GM12878 (cell line): ENCODE data around the gene FOXO3. TPM values are rescaled to one million over a fixed set of nuclear protein-coding genes. Genes with fewer than 3 reads are reported as not detected.

ENCODE experiments used
- ATAC-seq: fragments of 200-7000 bp; cut with Tn5 transposase; 3 replicates; pipeline ENCODE4 v1.9.1; 2020; ENCODE audit warnings: mild to moderate bottlenecking, moderate library complexity
- BruUV-seq: library from RNA; stranded (reverse); fragments of 400-500 nt; replicated peaks from 2 replicates; lab custom pipeline; 2021; lab: Mats Ljungman, UMichigan
- CTCF ChIA-PET: fragments of 300-600 bp; sonication (Branson Sonifier 250); formaldehyde crosslinking; extraction: SDS; loops from one replicate; lab custom pipeline; 2021; ENCODE audit warnings: inconsistent platforms; lab: Yijun Ruan, JAX
- POLR2A ChIA-PET: fragments of 350-600 bp; formaldehyde crosslinking; extraction: SDS; loops from one replicate; lab custom pipeline; 2021; ENCODE audit warnings: inconsistent platforms; lab: Charles Lee
- RAD21 ChIA-PET: fragments of 300-600 bp; sonication (Branson Sonifier 250); formaldehyde crosslinking; loops from one replicate; lab custom pipeline; 2023; ENCODE audit warnings: antibody characterized with exemption; ENCODE audit not compliant: unreplicated experiment; lab: Charles Lee
- SMC1A ChIA-PET: fragments of 300-600 bp; sonication (Branson Sonifier 250); formaldehyde crosslinking; loops from one replicate; lab custom pipeline; 2023; ENCODE audit not compliant: unreplicated experiment, uncharacterized antibody; lab: Charles Lee
- DNase-seq: peaks from one replicate; pipeline ENCODE4 v3.0.0-alpha.2; 2011; ENCODE audit warnings: low read depth, low spot score
- FAIRE-seq: peaks from 3 replicates; lab custom pipeline; 2011; peaks lifted over from hg19 to GRCh38; lab: Jason Lieb, UNC
- H2AFZ ChIP-seq: 2 replicates; pipeline ENCODE4 v1.6.0; 2011; ENCODE audit warnings: low read depth, low read length, control low read depth; ENCODE audit not compliant: control insufficient read depth
- H3K27ac ChIP-seq: 2 replicates; pipeline ENCODE4 v1.5.1; 2011; ENCODE audit warnings: control low read depth; ENCODE audit not compliant: control insufficient read depth, insufficient read depth
- H3K27me3 ChIP-seq, 2 experiments: replicated peaks in 1 of 2; 2 replicates each; pipeline versions ENCODE4 v1.6.0 to v1.6.1; 2011; ENCODE audit warnings: low read length in 1 of 2; ENCODE audit not compliant: control insufficient read depth in 2 of 2, insufficient read depth in 2 of 2
- H3K36me3 ChIP-seq, 2 experiments: 2 replicates each; pipeline ENCODE4 v1.5.1; 2011; ENCODE audit warnings: low read length in 1 of 2; ENCODE audit not compliant: control insufficient read depth in 2 of 2, insufficient read depth in 2 of 2
- H3K4me1 ChIP-seq: 2 replicates; pipeline ENCODE4 v1.6.1; 2011; ENCODE audit warnings: mild to moderate bottlenecking, low read length, moderate library complexity, mixed read lengths; ENCODE audit not compliant: control insufficient read depth, insufficient read depth
- H3K4me2 ChIP-seq: 2 replicates; pipeline ENCODE4 v1.6.0; 2011; ENCODE audit warnings: control low read depth; ENCODE audit not compliant: control insufficient read depth, insufficient read depth
- H3K4me3 ChIP-seq: fragments of 200-600 bp; sonication (generic); 2 replicates; pipeline ENCODE4 v1.5.1; 2016
- H3K79me2 ChIP-seq: 2 replicates; pipeline ENCODE4 v1.6.0; 2011; ENCODE audit warnings: low read length; ENCODE audit not compliant: control insufficient read depth, insufficient read depth
- H3K9ac ChIP-seq: 2 replicates; pipeline ENCODE4 v1.8.0; 2011; ENCODE audit warnings: low read length, control low read depth, mixed read lengths; ENCODE audit not compliant: control insufficient read depth, insufficient read depth
- H3K9me3 ChIP-seq: replicated peaks from 3 replicates; pipeline ENCODE4 v1.5.1; 2011; ENCODE audit warnings: mild to moderate bottlenecking, low read length; ENCODE audit not compliant: control insufficient read depth, insufficient read depth
- H4K20me1 ChIP-seq: 2 replicates; pipeline ENCODE4 v1.6.0; 2011; ENCODE audit not compliant: control insufficient read depth, insufficient read depth
- CHD2 ChIP-seq: IDR thresholded peaks from 2 replicates; pipeline ENCODE4 v1.6.1; 2011; ENCODE audit warnings: low read depth, low read length, improper control_type of control experiment, borderline replicate concordance
- GABPA ChIP-seq: IDR thresholded peaks from 2 replicates; pipeline ENCODE4 v1.6.1; 2014; ENCODE audit warnings: antibody characterized with exemption, low read depth, mild to moderate bottlenecking, inconsistent platforms
- HCFC1 ChIP-seq: fragments of 150-350 bp; IDR thresholded peaks from 2 replicates; pipeline ENCODE4 v1.6.1; 2014; ENCODE audit warnings: low read length
- KAT2A ChIP-seq: conservative IDR thresholded peaks from 2 replicates; pipeline ENCODE4 v1.6.1; 2011; ENCODE audit warnings: low read depth, low read length; ENCODE audit not compliant: control insufficient read depth
- NR2C2 ChIP-seq: IDR thresholded peaks from 2 replicates; pipeline ENCODE4 v1.6.1; 2011; ENCODE audit warnings: borderline replicate concordance, low read depth; ENCODE audit not compliant: control insufficient read depth, insufficient read length
- RELA ChIP-seq: fragments of 450-650 bp; IDR thresholded peaks from 2 replicates; pipeline ENCODE4 v1.8.0; 2014; ENCODE audit warnings: borderline replicate concordance; ENCODE audit not compliant: partially characterized antibody
- SKIL ChIP-seq: fragments of 450-650 bp; IDR thresholded peaks from 2 replicates; pipeline ENCODE4 v1.6.1; 2017; ENCODE audit warnings: mild to moderate bottlenecking, low read depth, inconsistent platforms; ENCODE audit not compliant: poor library complexity, severe bottlenecking
- USF2 ChIP-seq: IDR thresholded peaks from 2 replicates; pipeline ENCODE4 v1.6.1; 2011; ENCODE audit warnings: low read depth, low read length, improper control_type of control experiment, borderline replicate concordance
- WGBS: methylation state at CpG from one replicate; pipeline ENCODE4 v1.1.6; 2016; ENCODE audit warnings: low lambda C conversion rate; ENCODE audit not compliant: insufficient replicate concordance, insufficient coverage; ENCODE audit errors: missing lambda C conversion rate; 5-methylcytosine and 5-hydroxymethylcytosine counted together
- in situ Hi-C: fragments of 300-500 bp; cut with MboI; formaldehyde crosslinking; loops from 9 replicates; pipeline ENCODE4 v1.14.3; 2018; ENCODE audit warnings: mixed read lengths
- intact Hi-C: fragments of 100-400 bp; cut with micrococcal nuclease; formaldehyde crosslinking; loops from one replicate; pipeline ENCODE4 v1.14.2; 2022; ENCODE audit not compliant: unreplicated experiment
- polyA plus RNA-seq, 11 experiments: library from polyadenylated mRNA; depleted of rRNA in 4 of 11; unstranded in 6 of 11; stranded (reverse) in 5 of 11; fragments of >200 nt; fragmentation: Nextera tagmentation in 4 of 11; fragmentation: Illumina TruSeq in 1 of 11; extraction: Ambion mirVana in 4 of 11; extraction: Trizol in 1 of 11; gene quantifications; 1 replicate in 1 of 11; 2 replicates in 10 of 11; pipeline versions ENCODE4 v1.2.1 to v1.2.3, GENCODE V29; 2011 to 2016; ENCODE audit warnings: inconsistent platforms in 2 of 11, missing spikeins in 2 of 11, low read depth in 1 of 11
- total RNA-seq, 4 experiments: library from RNA; depleted of rRNA in 3 of 4; stranded (reverse); fragments of >200 nt in 3 of 4; fragmentation: Illumina TruSeq in 1 of 4; extraction: Trizol in 1 of 4; gene quantifications; 2 replicates each; pipeline versions ENCODE4 v1.2.1 to v1.2.3, GENCODE V29; 2013 to 2021
- TF ChIP-seq, protein P1 (sequence below): fragments of 150-350 bp; IDR thresholded peaks from 2 replicates; pipeline ENCODE4 v1.6.1; 2014; ENCODE audit warnings: mild to moderate bottlenecking, low read depth, low read length
- TF ChIP-seq, protein P2 (sequence below): IDR thresholded peaks from 2 replicates; pipeline ENCODE4 v1.6.1; 2012; ENCODE audit warnings: low read depth, low read length, improper control_type of control experiment
- TF ChIP-seq, protein P3 (sequence below): IDR thresholded peaks from 2 replicates; pipeline ENCODE4 v1.6.1; 2011; ENCODE audit warnings: borderline replicate concordance, low read depth, mild to moderate bottlenecking, moderate library complexity, low read length; ENCODE audit not compliant: insufficient read depth, poor library complexity, severe bottlenecking

The FOXO3 gene
- total and polyA plus RNA-seq, 10 of the 15 experiments (the other 5 are each of a cell fraction or from before 2014, with no cell fraction given) = 0.82 to 4.5 (median 1.7) TPM

DNA sequence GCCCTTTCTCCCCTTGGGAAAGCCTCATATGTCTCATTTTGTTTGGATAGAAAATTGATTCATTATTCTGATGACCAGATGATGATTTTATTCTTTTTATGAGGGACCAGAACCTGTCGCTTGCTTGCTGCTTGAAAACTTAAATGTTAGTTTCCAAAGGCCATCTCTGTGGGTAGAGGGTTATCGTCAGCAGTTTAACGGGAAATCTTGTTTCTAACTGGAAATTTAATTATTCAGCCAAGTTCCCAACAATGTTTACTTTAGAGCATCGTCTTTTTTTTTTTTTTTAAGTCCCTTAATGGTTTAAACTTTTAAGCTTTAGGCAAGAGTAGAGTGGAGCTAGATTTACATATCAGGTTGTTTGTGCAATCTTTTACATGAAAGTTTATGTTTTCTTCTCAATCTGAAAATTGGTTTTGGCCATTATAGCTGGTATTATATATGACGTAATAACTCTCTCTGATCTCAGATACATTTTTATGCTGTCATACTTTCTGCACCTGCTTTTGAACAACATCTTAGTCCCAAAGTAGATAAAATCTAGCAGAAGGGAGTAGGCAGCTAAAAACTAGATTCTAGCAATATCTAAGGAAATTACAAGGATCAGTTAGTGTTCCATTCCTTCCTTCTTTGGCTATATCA is 93.9 kb downstream of the FOXO3 start:
- in situ Hi-C loops = no loop called here
- CTCF ChIA-PET = interaction anchor here (1.0 kb wide), 1 partner anchor 23 kb away, joined by 3 read pairs; no protein-coding TSS in a partner anchor
- no peak for TF ChIP-seq NR2C2
- TF ChIP-seq HCFC1 = no peak
- no peak for TF ChIP-seq CHD2
- TF ChIP-seq, protein P1, sequence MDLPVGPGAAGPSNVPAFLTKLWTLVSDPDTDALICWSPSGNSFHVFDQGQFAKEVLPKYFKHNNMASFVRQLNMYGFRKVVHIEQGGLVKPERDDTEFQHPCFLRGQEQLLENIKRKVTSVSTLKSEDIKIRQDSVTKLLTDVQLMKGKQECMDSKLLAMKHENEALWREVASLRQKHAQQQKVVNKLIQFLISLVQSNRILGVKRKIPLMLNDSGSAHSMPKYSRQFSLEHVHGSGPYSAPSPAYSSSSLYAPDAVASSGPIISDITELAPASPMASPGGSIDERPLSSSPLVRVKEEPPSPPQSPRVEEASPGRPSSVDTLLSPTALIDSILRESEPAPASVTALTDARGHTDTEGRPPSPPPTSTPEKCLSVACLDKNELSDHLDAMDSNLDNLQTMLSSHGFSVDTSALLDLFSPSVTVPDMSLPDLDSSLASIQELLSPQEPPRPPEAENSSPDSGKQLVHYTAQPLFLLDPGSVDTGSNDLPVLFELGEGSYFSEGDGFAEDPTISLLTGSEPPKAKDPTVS = no peak
- TF ChIP-seq, protein P2, sequence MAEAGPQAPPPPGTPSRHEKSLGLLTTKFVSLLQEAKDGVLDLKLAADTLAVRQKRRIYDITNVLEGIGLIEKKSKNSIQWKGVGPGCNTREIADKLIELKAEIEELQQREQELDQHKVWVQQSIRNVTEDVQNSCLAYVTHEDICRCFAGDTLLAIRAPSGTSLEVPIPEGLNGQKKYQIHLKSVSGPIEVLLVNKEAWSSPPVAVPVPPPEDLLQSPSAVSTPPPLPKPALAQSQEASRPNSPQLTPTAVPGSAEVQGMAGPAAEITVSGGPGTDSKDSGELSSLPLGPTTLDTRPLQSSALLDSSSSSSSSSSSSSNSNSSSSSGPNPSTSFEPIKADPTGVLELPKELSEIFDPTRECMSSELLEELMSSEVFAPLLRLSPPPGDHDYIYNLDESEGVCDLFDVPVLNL = no peak
- no peak for TF ChIP-seq USF2
- no peak for TF ChIP-seq KAT2A
- TF ChIP-seq, protein P3, sequence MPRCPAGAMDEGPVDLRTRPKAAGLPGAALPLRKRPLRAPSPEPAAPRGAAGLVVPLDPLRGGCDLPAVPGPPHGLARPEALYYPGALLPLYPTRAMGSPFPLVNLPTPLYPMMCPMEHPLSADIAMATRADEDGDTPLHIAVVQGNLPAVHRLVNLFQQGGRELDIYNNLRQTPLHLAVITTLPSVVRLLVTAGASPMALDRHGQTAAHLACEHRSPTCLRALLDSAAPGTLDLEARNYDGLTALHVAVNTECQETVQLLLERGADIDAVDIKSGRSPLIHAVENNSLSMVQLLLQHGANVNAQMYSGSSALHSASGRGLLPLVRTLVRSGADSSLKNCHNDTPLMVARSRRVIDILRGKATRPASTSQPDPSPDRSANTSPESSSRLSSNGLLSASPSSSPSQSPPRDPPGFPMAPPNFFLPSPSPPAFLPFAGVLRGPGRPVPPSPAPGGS = no peak
- no peak for TF ChIP-seq RELA
- TF ChIP-seq SKIL = no peak
- TF ChIP-seq GABPA = no peak

More for the DNA sequence above, 93.9 kb downstream of the FOXO3 start:
- Histone ChIP-seq H3K4me1 (no peaks in the 10 kb centered on the region), H2AFZ (no peak overlapping the region), H3K9me3 (no peaks in the 10 kb centered on the region), H3K4me3 (no peak overlapping the region), H3K27ac (no peak overlapping the region), H3K36me3 (no peaks in the 10 kb centered on the region; a peak in 1 of 4 replicates), H4K20me1 (no peaks in the 10 kb centered on the region; the same call in none of the 2 replicates), H3K9ac (no peak overlapping the region), H3K79me2 (no peaks in the 10 kb centered on the region; the same call in 1 of the 2 replicates), H3K27me3 (no peaks in the 10 kb centered on the region), H3K4me2 (no peak overlapping the region)
- ATAC-seq (no peak), FAIRE-seq (no peak), DNase-seq (no peak)
- intact Hi-C loops = no loop called here
- POLR2A ChIA-PET = no interaction called here
- RAD21 ChIA-PET = interaction anchor here (0.5 kb wide), 1 partner anchor 11 kb away, joined by 4 read pairs; no protein-coding TSS in a partner anchor
- BruUV-seq = no TSS peak
- SMC1A ChIA-PET = interaction anchor here (0.7 to 1.0 kb wide), 2 partner anchors 15 to 51 kb away, joined by 3 read pairs; no protein-coding TSS in a partner anchor
- 89% methylated on average over 5 of the region's 5 CpGs for WGBS
